Coronary artery (tissue), 2 donors: ENCODE data around the gene COL4A1.

Source experiments
- DNase-seq: peaks from one replicate; pipeline ENCODE4 v3.0.0-alpha.2; 2017; ENCODE audit warnings: low spot score
- H3K27ac ChIP-seq, 2 donors: fragments of 200-600 bp; sonication (generic); one replicate each; pipeline ENCODE4 v1.5.1; 2016 to 2019
- H3K4me3 ChIP-seq: fragments of 200-600 bp; sonication (generic); 2 replicates; pipeline ENCODE4 v1.5.1; 2016; ENCODE audit warnings: mild to moderate bottlenecking, moderate library complexity
- CTCF ChIP-seq: fragments of 200-600 bp; sonication (generic); IDR thresholded peaks from one replicate; pipeline ENCODE4 v1.5.1; 2019; ENCODE audit warnings: antibody characterized with exemption

Gene COL4A1

GRCh38 chr13:110281736-110282135, 25.2 kb downstream of the COL4A1 start:
- TF ChIP-seq CTCF, result no peak
- H3K4me3 ChIP-seq, result no peak overlapping the region
- no peak for DNase-seq
- peak overlapping the region; percentile 49 to 57 for H3K27ac ChIP-seq

GRCh38 chr13:110280985-110281688, 25.8 kb downstream of the COL4A1 start:
- no peak for DNase-seq
- Histone ChIP-seq H3K4me3 (no peak overlapping the region), H3K27ac (peak overlapping the region; percentile 49 to 80)
- TF ChIP-seq CTCF, result no peak

- H3K27ac ChIP-seq, result peak overlapping the region; percentile 49 to 80
- no peak overlapping the region for H3K4me3 ChIP-seq
- no peak for DNase-seq
- TF ChIP-seq CTCF, result no peak
Observed at GRCh38 chr13:110280231-110280813, 26.6 kb downstream of the COL4A1 start.

- DNase-seq, result no peak
- H3K4me3 ChIP-seq, result no peak overlapping the region
- no peak for TF ChIP-seq CTCF
- peak overlapping the region; percentile 49 to 80 for H3K27ac ChIP-seq
Observed at GRCh38 chr13:110279684-110280083, 27.3 kb downstream of the COL4A1 start.

- peak overlapping the region in 1 of 2 donors; percentile 80 for H3K27ac ChIP-seq
- no peak for TF ChIP-seq CTCF
- no peak for DNase-seq
Observed at GRCh38 chr13:110278859-110279258, 28.1 kb downstream of the COL4A1 start.

GRCh38 chr13:110277357-110277975, 29.5 kb downstream of the COL4A1 start:
- no peak for TF ChIP-seq CTCF
- Histone ChIP-seq H3K27ac (peak overlapping the region; percentile 43 to 71), H3K4me3 (no peak overlapping the region)
- no peak for DNase-seq

More at GRCh38 chr13:110278859-110279258, 28.1 kb downstream of the COL4A1 start:
- H3K4me3 ChIP-seq, result no peak overlapping the region
